AG04449 (cell line): ENCODE data around the gene FRAS1.
"Not testable (repeated sequence)": the region's sequence is repeated elsewhere in the genome, so short reads cannot be mapped to it uniquely, and the experiment has no call there.

Source experiments
- CTCF ChIA-PET: fragments of 350-600 bp; formaldehyde crosslinking; extraction: SDS; loops from one replicate; lab custom pipeline; 2021; ENCODE audit warnings: antibody characterized with exemption; lab: Yijun Ruan, JAX
- POLR2A ChIA-PET: fragments of 400-600, 350-600 bp; formaldehyde crosslinking; extraction: SDS; loops from one replicate; lab custom pipeline; 2020; ENCODE audit warnings: antibody characterized with exemption, inconsistent platforms; lab: Yijun Ruan, JAX
- DNase-seq: peaks from one replicate; pipeline ENCODE4 v3.0.0-alpha.2; 2010; ENCODE audit warnings: low read depth, low spot score
- H3K4me3 ChIP-seq: 2 replicates; pipeline ENCODE4 v1.5.1; 2011; ENCODE audit warnings: low read depth, mild to moderate bottlenecking, control low read depth, low read length
- CTCF ChIP-seq: IDR thresholded peaks from one replicate; pipeline ENCODE4 v1.5.1; 2011; ENCODE audit warnings: mild to moderate bottlenecking, moderate library complexity, low read length, control low read depth, inconsistent platforms; ENCODE audit not compliant: insufficient read depth; ENCODE audit errors: missing control alignments

Gene FRAS1

GRCh38 chr4:78484574-78484973 lies 427.5 kb downstream of the FRAS1 start:
- TF ChIP-seq CTCF: no peak
- H3K4me3 ChIP-seq: no peak overlapping the region
- ChIA-PET CTCF (no interaction called here), POLR2A (no interaction called here)
- DNase-seq: no peak

- no peak for TF ChIP-seq CTCF
- ChIA-PET POLR2A (no interaction called here), CTCF (no interaction called here)
- DNase-seq: no peak
- no peak overlapping the region for H3K4me3 ChIP-seq
These were observed 436.6 kb downstream of the FRAS1 start for GRCh38 chr4:78493731-78494130.

- POLR2A ChIA-PET: no interaction called here
- CTCF ChIA-PET: no interaction called here
- TF ChIP-seq CTCF: no peak
- DNase-seq: no peak
- H3K4me3 ChIP-seq: no peak overlapping the region
These were observed 439.0 kb downstream of the FRAS1 start for GRCh38 chr4:78496021-78496643.

GRCh38 chr4:78506260-78506659 lies 449.1 kb downstream of the FRAS1 start:
- H3K4me3 ChIP-seq, DNase-seq, POLR2A ChIA-PET: not testable (repeated sequence)
- CTCF ChIA-PET: interaction anchor here (2.4 kb wide), 1 partner anchor 11 kb away, joined by 11 read pairs; no protein-coding TSS in a partner anchor

- ChIA-PET POLR2A (no interaction called here), CTCF (interaction anchor here (0.9 to 2.0 kb wide), 4 partner anchors 9 to 550 kb away, joined by 5 to 7 read pairs (median 6); no protein-coding TSS in a partner anchor)
- no peak overlapping the region for H3K4me3 ChIP-seq
- no peak for DNase-seq
- no peak for TF ChIP-seq CTCF
These were observed 451.9 kb downstream of the FRAS1 start for GRCh38 chr4:78509043-78509442.

- CTCF ChIA-PET: interaction anchor here (0.9 to 2.0 kb wide), 5 partner anchors 8 to 551 kb away, joined by 3 to 7 read pairs (median 5); no protein-coding TSS in a partner anchor
- no peak for DNase-seq
- H3K4me3 ChIP-seq: no peak overlapping the region
- TF ChIP-seq CTCF: no peak
- POLR2A ChIA-PET: no interaction called here
These were observed 453.0 kb downstream of the FRAS1 start for GRCh38 chr4:78510108-78510507.

- TF ChIP-seq CTCF: no peak
- H3K4me3 ChIP-seq: no peak overlapping the region
- no peak for DNase-seq
- ChIA-PET CTCF (interaction anchor here (1.0 kb wide), 1 partner anchor 8 kb away, joined by 4 read pairs; no protein-coding TSS in a partner anchor), POLR2A (no interaction called here)
These were observed 453.6 kb downstream of the FRAS1 start for GRCh38 chr4:78510681-78511080.
